KMS-11 (cell line): ENCODE results near the gene ARHGAP8.

Experiments
- H2AFZ ChIP-seq: fragments of 200-600 bp; sonication (generic); 2 replicates; pipeline ENCODE4 v1.6.1; 2016; ENCODE audit warnings: antibody characterized with exemption, mixed run types, low read depth
- H3K27ac ChIP-seq: fragments of 200-600 bp; sonication (generic); 2 replicates; pipeline ENCODE4 v1.6.1; 2016; ENCODE audit warnings: mild to moderate bottlenecking, mixed run types
- H3K27me3 ChIP-seq: fragments of 200-600 bp; sonication (generic); 2 replicates; pipeline ENCODE4 v1.6.1; 2017; ENCODE audit warnings: mild to moderate bottlenecking, low read depth, mixed run types, moderate library complexity; ENCODE audit not compliant: insufficient read depth
- H3K36me3 ChIP-seq: fragments of 200-600 bp; sonication (generic); 2 replicates; pipeline ENCODE4 v1.6.1; 2017; ENCODE audit warnings: mild to moderate bottlenecking, mixed run types; ENCODE audit not compliant: insufficient read depth
- H3K4me1 ChIP-seq: fragments of 200-600 bp; sonication (generic); 2 replicates; pipeline ENCODE4 v1.6.1; 2016; ENCODE audit warnings: mild to moderate bottlenecking, low read depth, mixed run types; ENCODE audit not compliant: poor library complexity, severe bottlenecking
- H3K4me2 ChIP-seq: fragments of 200-600 bp; sonication (generic); 2 replicates; pipeline ENCODE4 v1.7.0; 2016; ENCODE audit warnings: mild to moderate bottlenecking, mixed run types
- H3K4me3 ChIP-seq: fragments of 200-600 bp; sonication (generic); IDR thresholded peaks from 2 replicates; pipeline ENCODE4 v1.6.1; 2017; ENCODE audit warnings: low read depth, low read length, mixed read lengths; ENCODE audit not compliant: insufficient read depth
- H3K79me2 ChIP-seq: fragments of 200-600 bp; sonication (generic); 2 replicates; pipeline ENCODE4 v1.6.1; 2016; ENCODE audit warnings: low read depth, mixed run types; ENCODE audit not compliant: insufficient read depth
- H3K9ac ChIP-seq: fragments of 200-600 bp; sonication (generic); 2 replicates; pipeline ENCODE4 v1.6.1; 2016; ENCODE audit warnings: mild to moderate bottlenecking, mixed run types
- H4K20me1 ChIP-seq: fragments of 200-600 bp; sonication (generic); 2 replicates; pipeline ENCODE4 v1.6.1; 2016; ENCODE audit warnings: mild to moderate bottlenecking, mixed run types; ENCODE audit not compliant: insufficient read depth
- TF ChIP-seq, protein P1 (sequence below): fragments of 200-600 bp; sonication (generic); conservative IDR thresholded peaks from 2 replicates; pipeline ENCODE4 v1.6.1; 2017; ENCODE audit warnings: low read depth, mild to moderate bottlenecking, antibody characterized with exemption, low read length, moderate library complexity, mixed read lengths

Gene ARHGAP8

DNA sequence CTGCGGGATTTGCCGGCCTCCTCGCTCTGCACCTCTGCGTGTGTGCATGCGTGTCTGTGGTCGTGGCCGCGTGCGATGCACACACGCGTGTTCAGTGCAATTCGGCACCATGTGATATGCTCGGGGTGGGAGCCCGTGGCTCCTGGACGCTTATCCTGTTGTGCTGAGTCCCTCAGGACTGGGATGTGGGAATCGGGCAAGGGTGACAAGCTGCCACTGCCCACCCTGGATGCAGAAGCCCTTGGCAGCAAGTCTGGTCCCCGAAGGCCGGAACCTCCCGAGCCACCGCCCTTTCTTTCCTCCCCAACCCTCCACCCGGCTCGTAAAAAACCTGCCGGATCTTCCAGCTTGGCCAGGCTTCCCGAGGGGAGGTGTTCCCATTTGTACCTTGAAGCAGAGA lies 129.2 kb downstream of the ARHGAP8 start:
- no peak overlapping the region for H2AFZ ChIP-seq
- no peak overlapping the region for H3K27ac ChIP-seq
- no peaks in the 10 kb centered on the region for H4K20me1 ChIP-seq
- H3K9ac ChIP-seq, result no peak overlapping the region
- no peaks in the 10 kb centered on the region for H3K79me2 ChIP-seq
- H3K36me3 ChIP-seq, result no peaks in the 10 kb centered on the region
- no peaks in the 10 kb centered on the region for H3K4me1 ChIP-seq
- TF ChIP-seq, protein P1, sequence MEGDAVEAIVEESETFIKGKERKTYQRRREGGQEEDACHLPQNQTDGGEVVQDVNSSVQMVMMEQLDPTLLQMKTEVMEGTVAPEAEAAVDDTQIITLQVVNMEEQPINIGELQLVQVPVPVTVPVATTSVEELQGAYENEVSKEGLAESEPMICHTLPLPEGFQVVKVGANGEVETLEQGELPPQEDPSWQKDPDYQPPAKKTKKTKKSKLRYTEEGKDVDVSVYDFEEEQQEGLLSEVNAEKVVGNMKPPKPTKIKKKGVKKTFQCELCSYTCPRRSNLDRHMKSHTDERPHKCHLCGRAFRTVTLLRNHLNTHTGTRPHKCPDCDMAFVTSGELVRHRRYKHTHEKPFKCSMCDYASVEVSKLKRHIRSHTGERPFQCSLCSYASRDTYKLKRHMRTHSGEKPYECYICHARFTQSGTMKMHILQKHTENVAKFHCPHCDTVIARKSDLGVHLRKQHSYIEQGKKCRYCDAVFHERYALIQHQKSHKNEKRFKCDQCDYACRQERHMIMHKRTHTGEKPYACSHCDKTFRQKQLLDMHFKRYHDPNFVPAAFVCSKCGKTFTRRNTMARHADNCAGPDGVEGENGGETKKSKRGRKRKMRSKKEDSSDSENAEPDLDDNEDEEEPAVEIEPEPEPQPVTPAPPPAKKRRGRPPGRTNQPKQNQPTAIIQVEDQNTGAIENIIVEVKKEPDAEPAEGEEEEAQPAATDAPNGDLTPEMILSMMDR, result no peak
- peaks cover 9% of the 10 kb centered on the region for H3K27me3 ChIP-seq
- no peak overlapping the region for H3K4me3 ChIP-seq
- H3K4me2 ChIP-seq, result no peak overlapping the region

GRCh38 chr22:44882226-44882905 lies 130.0 kb downstream of the ARHGAP8 start:
- Histone ChIP-seq H3K79me2 (no peaks in the 10 kb centered on the region), H3K27me3 (peaks cover 9% of the 10 kb centered on the region), H4K20me1 (no peaks in the 10 kb centered on the region), H3K9ac (no peak overlapping the region), H2AFZ (no peak overlapping the region), H3K36me3 (no peaks in the 10 kb centered on the region), H3K4me1 (no peaks in the 10 kb centered on the region), H3K4me3 (no peak overlapping the region), H3K27ac (no peak overlapping the region), H3K4me2 (no peak overlapping the region)
- TF ChIP-seq, protein P1, result no peak

- Histone ChIP-seq H3K27me3 (peaks cover 9% of the 10 kb centered on the region), H3K27ac (no peak overlapping the region), H3K4me2 (no peak overlapping the region), H3K9ac (no peak overlapping the region), H3K36me3 (no peaks in the 10 kb centered on the region), H3K79me2 (no peaks in the 10 kb centered on the region), H3K4me1 (no peaks in the 10 kb centered on the region), H3K4me3 (no peak overlapping the region), H2AFZ (no peak overlapping the region), H4K20me1 (no peaks in the 10 kb centered on the region)
- TF ChIP-seq, protein P1, result no peak
These were observed 130.6 kb downstream of the ARHGAP8 start for GRCh38 chr22:44883011-44883421.

DNA sequence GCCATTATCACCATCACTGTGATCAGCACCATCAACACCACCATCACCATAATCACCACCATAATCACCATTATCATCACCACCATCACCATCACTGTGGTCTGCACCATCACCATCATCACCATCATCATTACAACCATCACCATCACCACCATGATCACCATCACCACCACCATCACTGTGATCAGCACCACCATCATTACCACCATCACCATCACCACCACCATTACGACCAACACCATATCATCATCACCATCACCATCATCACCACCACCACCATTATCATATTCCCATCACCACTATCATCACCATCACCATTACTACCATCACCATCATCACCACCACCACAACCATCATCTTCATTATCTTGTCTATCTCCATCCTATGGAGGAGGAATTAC lies 132.2 kb downstream of the ARHGAP8 start:
- no peaks in the 10 kb centered on the region for H3K79me2 ChIP-seq
- peaks cover 9% of the 10 kb centered on the region for H3K27me3 ChIP-seq
- no peaks in the 10 kb centered on the region for H3K4me1 ChIP-seq
- H3K4me2 ChIP-seq, result no peak overlapping the region
- no peak overlapping the region for H3K27ac ChIP-seq
- no peaks in the 10 kb centered on the region for H3K36me3 ChIP-seq
- no peak overlapping the region for H2AFZ ChIP-seq
- no peaks in the 10 kb centered on the region for H4K20me1 ChIP-seq
- H3K9ac ChIP-seq, result no peak overlapping the region
- TF ChIP-seq, protein P1, result no peak
- no peak overlapping the region for H3K4me3 ChIP-seq
